Endothelial cell of umbilical vein (primary cell): ENCODE measurements around the gene IRX3. TPM values are rescaled to one million over a fixed set of nuclear protein-coding genes. Genes with fewer than 3 reads are reported as not detected.

Experiments used
- BruUV-seq: library from RNA; stranded (reverse); fragments of 400-500 nt; replicated peaks from 2 replicates; lab custom pipeline; 2021; lab: Mats Ljungman, UMichigan
- CTCF ChIA-PET: fragments of 300-600, 350-600 bp; sonication (Branson Sonifier 250); formaldehyde crosslinking; loops from one replicate; lab custom pipeline; 2021; ENCODE audit warnings: antibody characterized with exemption, inconsistent platforms; lab: Charles Lee
- POLR2A ChIA-PET: fragments of 300-600, 350-600 bp; sonication (Branson Sonifier 250); formaldehyde crosslinking; loops from one replicate; lab custom pipeline; 2021; ENCODE audit warnings: antibody characterized with exemption, inconsistent platforms; lab: Charles Lee
- DNase-seq: peaks from one replicate; pipeline ENCODE4 v3.0.0-alpha.2; 2011; ENCODE audit warnings: low read depth, low spot score
- FAIRE-seq: peaks from 2 replicates; lab custom pipeline; 2011; peaks lifted over from hg19 to GRCh38; lab: Jason Lieb, UNC
- H2AFZ ChIP-seq: 2 replicates; pipeline ENCODE4 v1.6.0; 2012; ENCODE audit warnings: low read depth, low read length, control low read depth, inconsistent platforms
- H3K27ac ChIP-seq: 2 replicates; pipeline ENCODE4 v1.5.1; 2011; ENCODE audit warnings: low read depth, mild to moderate bottlenecking, control low read depth, low read length, moderate library complexity; ENCODE audit not compliant: insufficient read depth
- H3K27me3 ChIP-seq, 2 experiments: 2 replicates each; pipeline versions ENCODE4 v1.6.0 to v1.6.1; 2011; ENCODE audit warnings: low read length in 2 of 2, mixed read lengths in 1 of 2; ENCODE audit not compliant: control insufficient read depth in 2 of 2, insufficient read depth in 2 of 2
- H3K36me3 ChIP-seq, 2 experiments: 2 replicates in 1 of 2; 3 replicates in 1 of 2; pipeline ENCODE4 v1.5.1; 2011; ENCODE audit warnings: low read length in 2 of 2, mild to moderate bottlenecking in 1 of 2, moderate library complexity in 1 of 2; ENCODE audit not compliant: control insufficient read depth in 2 of 2, insufficient read depth in 2 of 2; ENCODE audit errors: extremely low read depth in 1 of 2
- H3K4me1 ChIP-seq: 3 replicates; pipeline ENCODE4 v1.5.1; 2011; ENCODE audit warnings: mild to moderate bottlenecking, low read length; ENCODE audit not compliant: control insufficient read depth, insufficient read depth; ENCODE audit errors: extremely low read depth
- H3K4me2 ChIP-seq: 2 replicates; pipeline ENCODE4 v1.6.1; 2011; ENCODE audit warnings: low read length, control low read depth, mixed read lengths; ENCODE audit not compliant: insufficient read depth
- H3K4me3 ChIP-seq, 3 experiments: fragments of 200-600 bp in 1 of 3; sonication (generic), shearing (Covaris generic) in 1 of 3; replicated peaks in 1 of 3; 2 replicates each; pipeline ENCODE4 v1.5.1; 2011 to 2016; ENCODE audit warnings: control low read depth in 3 of 3, low read length in 3 of 3, mild to moderate bottlenecking in 2 of 3, inconsistent platforms in 1 of 3, low read depth in 1 of 3, moderate library complexity in 1 of 3; ENCODE audit not compliant: insufficient read depth in 1 of 3
- H3K79me2 ChIP-seq: 2 replicates; pipeline ENCODE4 v1.6.0; 2012; ENCODE audit warnings: low read length, inconsistent platforms; ENCODE audit not compliant: control insufficient read depth, insufficient read depth
- H3K9ac ChIP-seq: replicated peaks from 2 replicates; pipeline ENCODE3; 2011; ENCODE audit warnings: low read length, control low read depth; ENCODE audit not compliant: insufficient read depth; ENCODE audit errors: extremely low read depth
- H3K9me1 ChIP-seq: replicated peaks from 3 replicates; pipeline ENCODE4 v1.6.0; 2011; ENCODE audit warnings: mild to moderate bottlenecking, low read length; ENCODE audit not compliant: control insufficient read depth, insufficient read depth; ENCODE audit errors: extremely low read depth
- H3K9me3 ChIP-seq: replicated peaks from 2 replicates; pipeline ENCODE4 v1.5.1; 2012; ENCODE audit warnings: low read length, inconsistent platforms; ENCODE audit not compliant: control insufficient read depth, insufficient read depth
- H4K20me1 ChIP-seq: replicated peaks from 2 replicates; pipeline ENCODE3; 2011; ENCODE audit warnings: mild to moderate bottlenecking, low read length; ENCODE audit not compliant: control insufficient read depth, insufficient read depth; ENCODE audit errors: extremely low read depth
- CTCF ChIP-seq, 2 donors: IDR thresholded peaks; 1 replicate in 1 of 2; 2 replicates in 1 of 2; pipeline ENCODE4 v1.5.1; 2011; ENCODE audit warnings: low read length in 2 of 2, mild to moderate bottlenecking in 2 of 2, moderate library complexity in 2 of 2, control low read depth in 1 of 2, inconsistent platforms in 1 of 2, low read depth in 1 of 2; ENCODE audit not compliant: insufficient read depth in 1 of 2; ENCODE audit errors: extremely low read depth in 1 of 2
- EZH2 ChIP-seq: IDR thresholded peaks from 2 replicates; pipeline ENCODE4 v1.6.1; 2012; ENCODE audit warnings: borderline replicate concordance, low read depth, mild to moderate bottlenecking, moderate library complexity, low read length, inconsistent platforms; ENCODE audit not compliant: severe bottlenecking
- FOS ChIP-seq: IDR thresholded peaks from 2 replicates; pipeline ENCODE4 v1.6.1; 2011; ENCODE audit warnings: mild to moderate bottlenecking, low read length, moderate library complexity, borderline replicate concordance; ENCODE audit not compliant: insufficient read depth
- GATA2 ChIP-seq: IDR thresholded peaks from 2 replicates; pipeline ENCODE4 v1.7.0; 2011; ENCODE audit warnings: low read depth, mild to moderate bottlenecking, moderate library complexity, mixed read lengths, low read length; ENCODE audit not compliant: insufficient read length, insufficient read depth
- JUN ChIP-seq: IDR thresholded peaks from 2 replicates; pipeline ENCODE4 v1.6.1; 2011; ENCODE audit warnings: borderline replicate concordance, low read depth; ENCODE audit not compliant: insufficient read length, insufficient read depth
- MAX ChIP-seq: IDR thresholded peaks from 2 replicates; pipeline ENCODE4 v1.6.1; 2011; ENCODE audit not compliant: insufficient read depth, insufficient read length
- MYC ChIP-seq: IDR thresholded peaks from one replicate; pipeline ENCODE4 v1.6.1; 2011; ENCODE audit warnings: mild to moderate bottlenecking, low read depth, low read length
- POLR2A ChIP-seq: IDR thresholded peaks from 2 replicates; pipeline ENCODE4 v1.6.1; 2012; ENCODE audit warnings: low read depth, mild to moderate bottlenecking, control low read depth, low read length
- POLR2AphosphoS5 ChIP-seq: IDR thresholded peaks from 2 replicates; pipeline ENCODE4 v1.6.1; 2012; ENCODE audit warnings: low read depth, mild to moderate bottlenecking, control low read depth, low read length, moderate library complexity; ENCODE audit not compliant: insufficient read depth
- dilution Hi-C: fragments of 300-500 bp; cut with MboI; formaldehyde crosslinking; loops from one replicate; pipeline ENCODE4 v1.15.0; 2019; ENCODE audit warnings: low sequenced_read_pairs; ENCODE audit not compliant: extremely low pct_ligation_motif_present
- intact Hi-C: fragments of 100-400 bp; cut with micrococcal nuclease; formaldehyde crosslinking; loops from one replicate; pipeline ENCODE4 v1.10.0; 2022
- polyA plus RNA-seq, 4 experiments: library from polyadenylated mRNA; depleted of rRNA in 3 of 4; stranded (reverse) in 3 of 4; unstranded in 1 of 4; fragments of >200 nt; gene quantifications; 2 replicates each; pipeline versions ENCODE4 v1.2.1 to v1.2.3, GENCODE V29; 2011 to 2012; ENCODE audit warnings: missing spikeins in 1 of 4
- total RNA-seq: library from RNA; stranded (reverse); gene quantifications from 2 replicates; pipeline ENCODE4 v1.2.3, GENCODE V29; 2021

IRX3 gene
- total and polyA plus RNA-seq, 2 donors (not counting 3 experiments of a cell fraction or from before 2014, with no cell fraction given): not detected

GRCh38 chr16:54317101-54317611 is 30.6 kb upstream of the IRX3 start:
- H3K9me3 ChIP-seq: no peaks in the 10 kb centered on the region
- no peaks in the 10 kb centered on the region for H3K79me2 ChIP-seq
- no TSS peak for BruUV-seq
- H3K4me3 ChIP-seq: no peak overlapping the region
- H3K27me3 ChIP-seq: no peaks in the 10 kb centered on the region
- POLR2A ChIA-PET: no interaction called here
- H3K4me2 ChIP-seq: no peak overlapping the region
- H3K4me1 ChIP-seq: no peaks in the 10 kb centered on the region
- no peaks in the 10 kb centered on the region for H3K9me1 ChIP-seq
- no peak overlapping the region for H2AFZ ChIP-seq
- intact Hi-C loops (no loop called here), dilution Hi-C loops (no loop called here)
- CTCF ChIA-PET: no interaction called here
- no peak for FAIRE-seq
- no peak overlapping the region for H3K9ac ChIP-seq
- no peaks in the 10 kb centered on the region for H4K20me1 ChIP-seq
- TF ChIP-seq MAX (no peak), POLR2A (no peak), POLR2AphosphoS5 (no peak), JUN (no peak), GATA2 (no peak), EZH2 (no peak), CTCF (IDR thresholded peaks at IDR 0.05; ENCODE audit: extremely low read depth in 1 of 2, insufficient read depth in 1 of 2, low read depth in 1 of 2, low read length in 2 of 2) (no peak), FOS (no peak), MYC (no peak)
- DNase-seq: no peak
- no peaks in the 10 kb centered on the region for H3K36me3 ChIP-seq
- no peak overlapping the region for H3K27ac ChIP-seq
